ENCODE results near the gene PUS3.

The PUS3 gene

GRCh38 chr11:125948278-125949051, 45.5 kb upstream of the PUS3 start:
- TF ChIP-seq CTCF (IDR thresholded peaks at IDR 0.05; ENCODE audit: low read depth, low read length) = no peak
- no peak for DNase-seq (ENCODE audit: extremely low read depth, low read depth)

GRCh38 chr11:125947419-125948277, 44.6 kb upstream of the PUS3 start:
- DNase-seq (ENCODE audit: extremely low read depth, low read depth) = no peak
- no peak for TF ChIP-seq CTCF (IDR thresholded peaks at IDR 0.05; ENCODE audit: low read depth, low read length)

- TF ChIP-seq CTCF (IDR thresholded peaks at IDR 0.05; ENCODE audit: low read depth, low read length) = no peak
- DNase-seq (ENCODE audit: extremely low read depth, low read depth) = no peak
Measured at GRCh38 chr11:125946712-125947418, 43.9 kb upstream of the PUS3 start.

- TF ChIP-seq CTCF (IDR thresholded peaks at IDR 0.05; ENCODE audit: low read depth, low read length) = no peak
- DNase-seq (ENCODE audit: extremely low read depth, low read depth) = no peak
Measured at GRCh38 chr11:125945797-125946520, 43.0 kb upstream of the PUS3 start, which contains the start of gene VSIG10L2. VSIG10L2 (plus strand) TSS chr11:125946044; CDS start chr11:125946056, 12 bp downstream.

GRCh38 chr11:125945011-125945796, 42.2 kb upstream of the PUS3 start:
- no peak for TF ChIP-seq CTCF (IDR thresholded peaks at IDR 0.05; ENCODE audit: low read depth, low read length)
- no peak for DNase-seq (ENCODE audit: extremely low read depth, low read depth)

GRCh38 chr11:125944350-125945010, 41.5 kb upstream of the PUS3 start:
- TF ChIP-seq CTCF (IDR thresholded peaks at IDR 0.05; ENCODE audit: low read depth, low read length) = no peak
- DNase-seq (ENCODE audit: extremely low read depth, low read depth) = no peak
